GM06990 (cell line): ENCODE measurements around the gene FGFRL1.

Experiments used
- DNase-seq: peaks from one replicate; pipeline ENCODE4 v3.0.0-alpha.2; 2011; ENCODE audit not compliant: insufficient read length; ENCODE audit errors: extremely low read depth
- H3K27me3 ChIP-seq: replicated peaks from 2 replicates; pipeline ENCODE4 v1.6.0; 2011; ENCODE audit warnings: low read length; ENCODE audit not compliant: control insufficient read depth, insufficient read depth
- H3K36me3 ChIP-seq: 2 replicates; pipeline ENCODE4 v1.5.1; 2011; ENCODE audit warnings: low read length; ENCODE audit not compliant: control insufficient read depth, insufficient read depth
- H3K4me3 ChIP-seq: replicated peaks from 2 replicates; pipeline ENCODE4 v1.5.1; 2011; ENCODE audit warnings: low read depth, mild to moderate bottlenecking, control low read depth, low read length
- TF ChIP-seq, protein P1 (sequence below): IDR thresholded peaks from 2 replicates; pipeline ENCODE4 v1.5.1; 2011; ENCODE audit warnings: low read length, control low read depth, mild to moderate bottlenecking, inconsistent platforms; ENCODE audit not compliant: insufficient read depth, poor library complexity, severe bottlenecking

Gene FGFRL1

DNA sequence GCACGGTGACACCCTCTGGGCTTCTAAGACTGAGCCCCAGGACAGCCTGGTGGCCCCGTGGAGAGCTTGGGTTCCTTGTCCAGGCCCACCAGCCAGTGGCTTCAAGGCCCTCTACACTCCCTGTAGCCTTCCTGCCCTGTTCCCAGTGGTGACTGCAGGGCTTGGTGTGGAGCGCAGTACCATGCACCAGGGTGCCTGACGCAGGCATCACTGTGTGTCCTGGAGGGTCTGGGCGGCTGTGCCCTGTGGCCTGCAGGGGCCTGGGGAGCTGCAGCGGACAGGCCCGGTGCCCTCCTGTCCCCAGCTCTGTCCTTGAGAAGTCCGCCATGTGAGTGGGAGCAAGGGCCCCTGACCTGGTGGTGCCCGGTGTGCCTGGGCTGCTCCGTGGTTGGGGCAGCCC, 4.3 kb downstream of the FGFRL1 start:
- DNase-seq = no peak
- TF ChIP-seq, protein P1, sequence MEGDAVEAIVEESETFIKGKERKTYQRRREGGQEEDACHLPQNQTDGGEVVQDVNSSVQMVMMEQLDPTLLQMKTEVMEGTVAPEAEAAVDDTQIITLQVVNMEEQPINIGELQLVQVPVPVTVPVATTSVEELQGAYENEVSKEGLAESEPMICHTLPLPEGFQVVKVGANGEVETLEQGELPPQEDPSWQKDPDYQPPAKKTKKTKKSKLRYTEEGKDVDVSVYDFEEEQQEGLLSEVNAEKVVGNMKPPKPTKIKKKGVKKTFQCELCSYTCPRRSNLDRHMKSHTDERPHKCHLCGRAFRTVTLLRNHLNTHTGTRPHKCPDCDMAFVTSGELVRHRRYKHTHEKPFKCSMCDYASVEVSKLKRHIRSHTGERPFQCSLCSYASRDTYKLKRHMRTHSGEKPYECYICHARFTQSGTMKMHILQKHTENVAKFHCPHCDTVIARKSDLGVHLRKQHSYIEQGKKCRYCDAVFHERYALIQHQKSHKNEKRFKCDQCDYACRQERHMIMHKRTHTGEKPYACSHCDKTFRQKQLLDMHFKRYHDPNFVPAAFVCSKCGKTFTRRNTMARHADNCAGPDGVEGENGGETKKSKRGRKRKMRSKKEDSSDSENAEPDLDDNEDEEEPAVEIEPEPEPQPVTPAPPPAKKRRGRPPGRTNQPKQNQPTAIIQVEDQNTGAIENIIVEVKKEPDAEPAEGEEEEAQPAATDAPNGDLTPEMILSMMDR = no peak
- H3K36me3 ChIP-seq = no peaks in the 10 kb centered on the region
- no peak overlapping the region for H3K4me3 ChIP-seq
- H3K27me3 ChIP-seq = no peaks in the 10 kb centered on the region

DNA sequence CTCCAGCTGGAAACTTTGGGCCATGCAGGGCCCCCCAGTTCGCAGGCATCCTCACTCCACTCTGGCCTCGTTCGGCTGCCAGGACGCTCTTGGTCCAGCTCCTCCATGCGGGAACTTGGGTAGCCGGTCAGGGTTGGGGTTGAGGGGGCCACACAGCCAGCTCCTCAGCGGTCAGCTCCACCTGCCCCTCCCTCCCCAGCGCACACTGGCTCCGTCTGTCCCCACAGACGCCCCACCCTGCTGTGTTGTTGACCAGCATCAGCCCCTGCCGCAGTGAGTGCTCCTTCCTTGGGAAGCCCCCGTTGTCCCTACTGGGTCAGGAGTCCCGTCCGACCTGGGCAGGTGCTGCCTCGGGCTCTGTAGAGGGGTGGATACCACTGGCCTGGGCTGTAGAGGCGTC, 5.8 kb downstream of the FGFRL1 start:
- TF ChIP-seq, protein P1 = no peak
- no peaks in the 10 kb centered on the region for H3K27me3 ChIP-seq

DNA sequence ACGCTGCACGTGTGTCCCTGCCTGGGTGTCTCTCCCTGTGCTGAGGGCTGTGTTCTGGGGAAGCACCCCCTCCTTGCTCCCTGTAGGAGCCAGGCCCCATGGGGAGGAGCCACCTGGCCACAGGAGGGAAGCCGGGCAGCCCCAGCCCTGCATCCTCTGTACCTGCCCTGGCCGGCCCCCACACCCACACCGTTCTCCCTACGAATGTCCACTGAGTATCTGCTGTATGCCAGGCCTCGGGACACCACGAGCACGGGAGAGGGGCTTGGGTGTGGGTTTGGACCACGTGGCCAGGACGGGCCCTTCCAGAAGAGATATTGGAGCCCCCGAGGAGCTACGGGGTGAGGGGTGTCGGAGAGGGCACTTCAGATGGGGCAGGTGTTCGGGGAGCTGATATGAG, 6.3 kb downstream of the FGFRL1 start:
- no peak for DNase-seq
- Histone ChIP-seq H3K4me3 (no peak overlapping the region), H3K27me3 (no peaks in the 10 kb centered on the region), H3K36me3 (no peaks in the 10 kb centered on the region)
- TF ChIP-seq, protein P1 = no peak

More for the DNA sequence above, 5.8 kb downstream of the FGFRL1 start:
- Histone ChIP-seq H3K36me3 (no peaks in the 10 kb centered on the region), H3K4me3 (no peak overlapping the region)
- no peak for DNase-seq

DNA sequence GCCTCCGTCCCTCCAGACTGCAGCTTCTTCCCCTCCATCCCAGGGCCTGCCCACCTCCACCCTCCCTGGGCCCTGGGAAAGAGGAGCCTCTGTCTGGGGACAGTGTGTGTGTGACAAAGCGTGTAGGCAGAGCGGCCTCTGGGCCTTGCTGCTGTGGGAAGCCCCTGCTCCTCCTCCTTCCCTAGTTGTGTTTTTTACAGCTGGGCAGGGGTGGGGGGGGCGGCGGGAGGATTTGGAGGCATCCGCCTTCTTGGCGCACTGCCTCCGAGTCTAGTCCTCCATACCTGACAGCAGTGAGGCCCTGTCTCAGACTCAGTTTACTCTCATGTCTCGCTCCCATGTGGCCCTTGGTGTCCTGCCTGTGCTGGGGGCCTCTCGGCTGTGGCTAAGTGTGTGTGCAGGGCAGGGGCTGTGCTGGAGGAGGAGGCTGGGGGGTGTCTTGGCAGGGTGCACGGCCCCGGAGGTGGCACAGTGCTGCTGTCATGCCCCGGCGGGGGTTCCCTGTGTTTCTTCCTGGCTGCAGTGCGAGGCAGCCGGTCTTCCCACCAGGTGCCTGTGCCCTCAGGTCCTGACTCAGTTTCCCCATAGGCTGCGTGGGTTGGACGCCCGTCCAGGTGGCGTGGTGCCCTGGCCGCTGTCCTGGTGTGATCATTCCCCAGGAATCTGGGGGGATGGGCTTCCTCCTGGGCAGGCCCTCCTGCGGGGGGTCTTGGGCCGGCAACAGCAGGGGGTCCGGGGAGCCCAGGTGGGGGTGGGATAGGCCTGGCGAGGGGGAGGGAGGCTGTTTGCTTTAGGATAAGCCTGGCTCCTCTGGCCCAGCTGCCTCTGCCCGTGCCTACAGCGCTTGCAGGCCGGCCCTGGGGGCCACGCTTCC, 7.0 kb downstream of the FGFRL1 start:
- no peak overlapping the region for H3K4me3 ChIP-seq

DNA sequence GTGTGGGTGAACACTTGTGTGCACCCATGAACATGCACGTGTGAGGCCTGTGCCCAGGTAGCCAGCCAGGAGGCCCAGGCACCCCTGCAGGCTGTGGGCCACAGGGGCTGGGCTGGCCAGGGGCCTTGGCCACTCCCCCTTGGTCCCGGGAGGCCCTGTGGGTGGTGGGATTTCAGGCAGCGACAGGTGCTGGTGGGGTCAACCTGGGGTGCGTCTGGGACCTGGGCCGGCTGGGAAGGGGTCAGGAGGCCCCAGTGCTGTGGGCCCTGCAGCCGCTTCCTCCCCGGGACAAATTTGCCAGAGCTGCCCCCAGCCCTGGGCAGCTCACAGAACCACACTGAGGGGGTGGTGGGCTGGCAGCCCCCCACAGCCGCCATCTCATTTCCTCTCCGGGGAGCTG, 7.9 kb downstream of the FGFRL1 start:
- no peak overlapping the region for H3K4me3 ChIP-seq
- no peak for DNase-seq
- no peaks in the 10 kb centered on the region for H3K36me3 ChIP-seq
- TF ChIP-seq, protein P1 = no peak
- H3K27me3 ChIP-seq = no peaks in the 10 kb centered on the region

More for the DNA sequence above, 7.0 kb downstream of the FGFRL1 start:
- DNase-seq = no peak
- TF ChIP-seq, protein P1 = no peak
- no peaks in the 10 kb centered on the region for H3K27me3 ChIP-seq
- H3K36me3 ChIP-seq = no peaks in the 10 kb centered on the region
